Transverse colon (tissue), 4 donors: ENCODE measurements around the gene HES4.

Experiments used
- POLR2AphosphoS5 ChIP-seq, 3 donors: sonication (generic); formaldehyde crosslinking; IDR thresholded peaks; one replicate each; pipeline ENCODE4 v1.6.1; 2016; ENCODE audit warnings: antibody characterized with exemption in 3 of 3
- TF ChIP-seq, protein P1 (sequence below), 5 experiments: fragments of 200-600 bp in 3 of 5; fragments of 450-650 bp in 2 of 5; sonication (generic) in 3 of 5; IDR thresholded peaks; 1 replicate in 2 of 5; 2 replicates in 3 of 5; pipeline ENCODE4 v1.5.1; 2016 to 2017; ENCODE audit warnings: antibody characterized with exemption in 5 of 5, inconsistent platforms in 3 of 5, mild to moderate bottlenecking in 2 of 5, moderate library complexity in 1 of 5

DNA sequence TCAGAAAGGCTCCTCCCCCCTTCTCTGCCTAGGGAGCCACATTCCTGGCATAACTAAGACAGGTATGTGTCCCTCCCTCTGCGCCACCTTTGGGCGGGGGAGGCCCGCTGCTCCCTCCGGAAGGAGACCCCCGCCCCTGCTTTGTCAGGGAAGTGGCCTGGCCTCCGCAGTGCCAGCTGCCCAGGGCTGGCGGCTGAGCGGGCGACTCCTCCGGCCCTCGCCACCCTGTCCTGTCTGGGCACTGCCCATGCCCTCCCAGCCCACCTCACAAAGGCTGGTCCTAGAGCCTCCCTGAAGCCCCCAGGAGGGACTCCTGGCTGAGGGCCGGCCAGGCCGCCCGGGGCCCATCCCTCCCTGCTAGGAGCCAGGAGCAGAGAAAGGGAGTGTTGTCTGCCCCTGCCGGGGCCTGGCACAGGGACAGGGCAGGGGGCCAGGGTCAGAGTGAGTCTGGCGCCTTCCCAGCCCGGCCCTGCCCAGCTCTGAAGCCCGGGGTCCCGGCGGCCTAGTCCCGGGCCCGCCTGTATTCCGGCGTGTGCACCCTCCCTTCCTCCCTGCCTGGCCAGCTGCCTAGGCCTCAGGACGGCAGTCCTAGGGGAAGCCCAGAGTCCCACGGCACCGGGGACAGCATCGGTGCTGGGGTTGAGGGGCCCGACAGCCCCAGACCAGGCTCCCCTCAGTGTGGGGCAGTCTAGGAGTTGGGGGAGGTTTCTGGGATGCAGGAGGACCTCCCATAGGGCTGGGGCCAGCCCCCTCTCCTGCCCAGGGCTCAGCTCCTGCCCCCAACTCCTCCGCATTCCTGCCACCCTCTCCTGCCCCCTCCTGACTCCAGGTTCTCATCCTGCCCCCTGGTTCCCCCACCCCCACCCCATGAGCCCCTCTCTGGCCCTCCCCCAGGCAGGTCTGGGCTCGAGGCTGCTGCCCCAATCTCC, 25.1 kb upstream of the HES4 start:
- TF ChIP-seq, protein P1, sequence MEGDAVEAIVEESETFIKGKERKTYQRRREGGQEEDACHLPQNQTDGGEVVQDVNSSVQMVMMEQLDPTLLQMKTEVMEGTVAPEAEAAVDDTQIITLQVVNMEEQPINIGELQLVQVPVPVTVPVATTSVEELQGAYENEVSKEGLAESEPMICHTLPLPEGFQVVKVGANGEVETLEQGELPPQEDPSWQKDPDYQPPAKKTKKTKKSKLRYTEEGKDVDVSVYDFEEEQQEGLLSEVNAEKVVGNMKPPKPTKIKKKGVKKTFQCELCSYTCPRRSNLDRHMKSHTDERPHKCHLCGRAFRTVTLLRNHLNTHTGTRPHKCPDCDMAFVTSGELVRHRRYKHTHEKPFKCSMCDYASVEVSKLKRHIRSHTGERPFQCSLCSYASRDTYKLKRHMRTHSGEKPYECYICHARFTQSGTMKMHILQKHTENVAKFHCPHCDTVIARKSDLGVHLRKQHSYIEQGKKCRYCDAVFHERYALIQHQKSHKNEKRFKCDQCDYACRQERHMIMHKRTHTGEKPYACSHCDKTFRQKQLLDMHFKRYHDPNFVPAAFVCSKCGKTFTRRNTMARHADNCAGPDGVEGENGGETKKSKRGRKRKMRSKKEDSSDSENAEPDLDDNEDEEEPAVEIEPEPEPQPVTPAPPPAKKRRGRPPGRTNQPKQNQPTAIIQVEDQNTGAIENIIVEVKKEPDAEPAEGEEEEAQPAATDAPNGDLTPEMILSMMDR (IDR thresholded peaks at IDR 0.05) = no peak
- no peak for TF ChIP-seq POLR2AphosphoS5 (IDR thresholded peaks at IDR 0.05)
